Measurements from ENCODE around the gene DIAPH1. TPM values are rescaled to one million over a fixed set of nuclear protein-coding genes. Genes with fewer than 3 reads are reported as not detected.
A peak's percentile ranks its signal among the peaks of the same experiment; 100 is the strongest.

Gene DIAPH1
- total RNA-seq, 1 donor from 2014 or later = 63.5 TPM

DNA sequence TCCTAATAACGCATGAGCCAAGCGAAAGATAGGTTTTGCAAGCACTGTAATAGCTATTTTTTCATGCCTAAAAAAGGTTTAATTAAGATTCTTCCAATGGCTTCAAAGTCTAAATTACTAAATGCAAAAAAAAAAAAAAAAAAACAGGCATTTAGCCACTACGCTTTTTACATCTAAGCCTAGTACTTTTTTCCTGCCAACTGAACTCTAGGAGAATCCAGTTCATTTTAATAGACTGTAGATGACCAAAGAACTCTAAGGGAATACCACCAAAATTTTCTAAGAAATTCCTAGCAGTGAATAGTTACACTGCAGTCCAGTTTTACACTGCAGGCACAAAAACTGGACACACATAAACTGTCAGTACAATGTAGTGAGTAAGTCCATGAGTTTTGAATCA, 9.8 kb downstream of the DIAPH1 start:
- TF ChIP-seq, protein P1, sequence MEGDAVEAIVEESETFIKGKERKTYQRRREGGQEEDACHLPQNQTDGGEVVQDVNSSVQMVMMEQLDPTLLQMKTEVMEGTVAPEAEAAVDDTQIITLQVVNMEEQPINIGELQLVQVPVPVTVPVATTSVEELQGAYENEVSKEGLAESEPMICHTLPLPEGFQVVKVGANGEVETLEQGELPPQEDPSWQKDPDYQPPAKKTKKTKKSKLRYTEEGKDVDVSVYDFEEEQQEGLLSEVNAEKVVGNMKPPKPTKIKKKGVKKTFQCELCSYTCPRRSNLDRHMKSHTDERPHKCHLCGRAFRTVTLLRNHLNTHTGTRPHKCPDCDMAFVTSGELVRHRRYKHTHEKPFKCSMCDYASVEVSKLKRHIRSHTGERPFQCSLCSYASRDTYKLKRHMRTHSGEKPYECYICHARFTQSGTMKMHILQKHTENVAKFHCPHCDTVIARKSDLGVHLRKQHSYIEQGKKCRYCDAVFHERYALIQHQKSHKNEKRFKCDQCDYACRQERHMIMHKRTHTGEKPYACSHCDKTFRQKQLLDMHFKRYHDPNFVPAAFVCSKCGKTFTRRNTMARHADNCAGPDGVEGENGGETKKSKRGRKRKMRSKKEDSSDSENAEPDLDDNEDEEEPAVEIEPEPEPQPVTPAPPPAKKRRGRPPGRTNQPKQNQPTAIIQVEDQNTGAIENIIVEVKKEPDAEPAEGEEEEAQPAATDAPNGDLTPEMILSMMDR (IDR thresholded peaks at IDR 0.05; ENCODE audit: unreplicated experiment) = no peak
- no peak overlapping the region for H3K4me3 Mint-ChIP-seq (ENCODE audit: low read depth)

GRCh38 chr5:141608557-141608956, 10.2 kb downstream of the DIAPH1 start:
- DNase-seq (ENCODE audit: low spot score, unreplicated experiment) = no peak
- Mint-ChIP-seq H3K36me3 (ENCODE audit: insufficient read depth) (peaks cover 2% of the 10 kb centered on the region), H3K27ac (peak overlapping the region; percentile 74), H3K4me3 (ENCODE audit: low read depth) (no peak overlapping the region), H3K4me1 (ENCODE audit: low read depth) (peaks cover 29% of the 10 kb centered on the region), H3K27me3 (no peaks in the 10 kb centered on the region), H3K9me3 (ENCODE audit: low read depth) (no peaks in the 10 kb centered on the region)
- TF ChIP-seq, protein P1 (IDR thresholded peaks at IDR 0.05; ENCODE audit: unreplicated experiment) = no peak

More for the DNA sequence above, 9.8 kb downstream of the DIAPH1 start:
- H3K4me1 Mint-ChIP-seq (ENCODE audit: low read depth) = peaks cover 32% of the 10 kb centered on the region
- DNase-seq (ENCODE audit: low spot score, unreplicated experiment) = no peak
- peak overlapping the region; percentile 74 for H3K27ac Mint-ChIP-seq
- no peaks in the 10 kb centered on the region for H3K27me3 Mint-ChIP-seq
- H3K36me3 Mint-ChIP-seq (ENCODE audit: insufficient read depth) = peaks cover 2% of the 10 kb centered on the region
- no peaks in the 10 kb centered on the region for H3K9me3 Mint-ChIP-seq (ENCODE audit: low read depth)

GRCh38 chr5:141608046-141608445, 10.8 kb downstream of the DIAPH1 start:
- no peaks in the 10 kb centered on the region for H3K27me3 Mint-ChIP-seq
- H3K36me3 Mint-ChIP-seq (ENCODE audit: insufficient read depth) = peaks cover 2% of the 10 kb centered on the region
- H3K4me1 Mint-ChIP-seq (ENCODE audit: low read depth) = peaks cover 24% of the 10 kb centered on the region
- H3K9me3 Mint-ChIP-seq (ENCODE audit: low read depth) = no peaks in the 10 kb centered on the region
- peak overlapping the region; percentile 74 for H3K27ac Mint-ChIP-seq
- no peak overlapping the region for H3K4me3 Mint-ChIP-seq (ENCODE audit: low read depth)
- TF ChIP-seq, protein P1 (IDR thresholded peaks at IDR 0.05; ENCODE audit: unreplicated experiment) = no peak
- no peak for DNase-seq (ENCODE audit: low spot score, unreplicated experiment)

DNA sequence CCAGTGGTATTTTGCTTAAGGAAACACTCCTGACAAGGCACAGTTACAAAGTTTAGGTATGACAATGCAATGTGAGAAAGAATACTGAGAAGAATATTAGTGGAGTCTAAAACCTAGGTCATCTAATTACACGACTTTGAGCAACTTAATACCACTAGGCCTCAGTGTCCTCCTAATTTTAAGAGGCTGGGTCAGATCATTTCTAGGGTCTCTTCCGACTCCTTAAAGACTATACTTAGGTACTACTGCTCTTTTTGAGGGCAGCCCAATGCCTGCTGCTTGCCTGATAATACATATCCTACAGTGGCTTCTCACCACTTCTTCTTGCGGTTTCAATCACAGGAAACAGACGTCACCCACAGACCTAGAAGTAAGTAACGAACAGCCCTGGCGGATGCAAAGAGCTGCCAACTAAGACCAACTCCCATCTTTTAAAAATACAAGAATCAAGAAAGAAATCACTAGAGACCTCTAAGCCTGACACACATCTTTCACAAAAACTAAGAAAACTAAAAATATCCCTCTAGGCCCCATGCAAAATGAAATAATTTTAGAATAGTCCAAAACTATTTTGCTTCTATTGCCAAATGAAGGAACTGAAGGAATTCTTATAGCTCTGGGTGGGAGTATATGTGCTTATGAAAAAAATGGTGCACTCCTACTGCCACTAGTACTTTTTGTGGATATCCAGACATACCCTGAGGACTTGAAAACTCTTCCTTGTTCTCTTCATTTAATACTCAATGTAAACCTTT, 13.1 kb downstream of the DIAPH1 start:
- Mint-ChIP-seq H3K27me3 (no peaks in the 10 kb centered on the region), H3K36me3 (ENCODE audit: insufficient read depth) (no peaks in the 10 kb centered on the region), H3K4me3 (ENCODE audit: low read depth) (no peak overlapping the region), H3K9me3 (ENCODE audit: low read depth) (no peaks in the 10 kb centered on the region), H3K4me1 (ENCODE audit: low read depth) (peaks cover 22% of the 10 kb centered on the region), H3K27ac (no peak overlapping the region)
- TF ChIP-seq, protein P1 (IDR thresholded peaks at IDR 0.05; ENCODE audit: unreplicated experiment) = no peak
- DNase-seq (ENCODE audit: low spot score, unreplicated experiment) = no peak

DNA sequence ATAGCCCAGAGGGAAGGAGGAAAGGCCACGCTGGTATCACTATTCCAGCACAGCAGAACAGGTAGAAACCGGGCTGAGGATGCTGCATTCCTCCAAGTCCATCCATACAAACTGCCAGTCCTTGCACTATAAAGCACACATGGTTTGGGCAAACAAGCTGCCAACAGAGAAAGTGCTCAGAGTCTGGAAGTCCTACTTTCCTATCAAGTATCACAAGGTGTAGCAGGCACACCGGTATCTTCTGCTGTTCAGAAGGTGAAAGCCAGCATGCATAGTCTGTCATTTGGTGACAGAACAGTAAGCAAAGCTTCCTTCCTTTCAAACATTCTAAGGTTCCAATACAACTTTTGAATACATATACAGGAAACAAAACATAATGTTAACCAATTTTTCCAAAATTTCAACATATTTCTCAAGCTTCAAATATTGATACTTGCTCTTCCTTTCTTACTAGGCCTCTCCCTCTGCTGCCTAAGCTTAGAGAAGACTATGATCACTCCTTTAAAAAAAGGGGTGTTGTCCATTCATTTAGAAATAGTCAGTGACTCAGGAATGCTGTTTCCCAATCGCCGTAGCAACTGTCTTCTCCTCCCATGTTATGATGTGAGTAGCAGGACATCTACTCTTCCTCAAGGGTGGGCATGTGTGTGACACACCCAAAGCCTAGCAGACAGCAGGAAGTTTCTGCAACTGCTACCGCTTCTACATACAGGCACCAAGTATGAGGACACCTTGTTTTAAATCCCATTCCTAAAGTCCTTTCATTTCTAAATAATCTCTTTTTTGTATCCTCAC, 14.7 kb downstream of the DIAPH1 start:
- no peak for DNase-seq (ENCODE audit: low spot score, unreplicated experiment)
- H3K4me3 Mint-ChIP-seq (ENCODE audit: low read depth) = no peak overlapping the region
- no peaks in the 10 kb centered on the region for H3K27me3 Mint-ChIP-seq
- no peaks in the 10 kb centered on the region for H3K36me3 Mint-ChIP-seq (ENCODE audit: insufficient read depth)
- H3K9me3 Mint-ChIP-seq (ENCODE audit: low read depth) = no peaks in the 10 kb centered on the region
- H3K27ac Mint-ChIP-seq = peak overlapping the region; percentile 66
- H3K4me1 Mint-ChIP-seq (ENCODE audit: low read depth) = peaks cover 21% of the 10 kb centered on the region
- TF ChIP-seq, protein P1 (IDR thresholded peaks at IDR 0.05; ENCODE audit: unreplicated experiment) = no peak
